ENCODE data around the gene HMGN1. TPM values are rescaled to one million over a fixed set of nuclear protein-coding genes. Genes with fewer than 3 reads are reported as not detected.

Gene HMGN1
- total RNA-seq, 1 experiment from 2014 or later, result 391 TPM

DNA sequence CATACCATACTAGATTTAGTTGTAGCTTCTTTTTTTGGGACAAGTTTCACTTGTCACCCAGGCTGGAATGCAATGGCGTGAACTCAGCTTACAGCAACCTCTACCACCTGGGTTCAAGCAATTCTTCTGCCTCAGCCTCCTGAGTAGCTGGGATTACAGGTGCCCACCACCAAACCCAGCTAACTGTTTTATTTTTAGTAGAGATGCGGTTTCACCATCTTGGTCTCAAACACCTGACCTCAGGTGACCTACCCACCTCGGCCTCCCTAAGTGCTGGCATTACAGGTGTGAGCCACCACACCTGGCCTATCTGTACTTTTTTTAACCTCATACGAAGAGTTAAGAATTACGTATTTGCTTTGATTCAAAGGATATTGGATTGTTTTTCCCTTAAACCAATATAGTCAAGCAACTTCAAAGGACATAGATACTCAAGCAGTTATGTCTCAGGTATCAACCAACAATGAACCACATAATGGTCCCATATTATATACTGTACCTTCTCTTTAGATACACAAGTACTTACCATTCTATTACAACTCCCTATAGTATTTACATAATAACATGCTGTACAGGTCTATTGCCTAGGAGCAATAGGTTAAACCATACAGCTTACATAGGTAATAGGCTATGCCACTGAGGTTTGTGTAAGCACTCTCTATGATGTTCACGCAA, 7.5 kb downstream of the HMGN1 start:
- peaks cover 57% of the 10 kb centered on the region for H3K36me3 Mint-ChIP-seq (ENCODE audit: insufficient read depth, unreplicated experiment)

DNA sequence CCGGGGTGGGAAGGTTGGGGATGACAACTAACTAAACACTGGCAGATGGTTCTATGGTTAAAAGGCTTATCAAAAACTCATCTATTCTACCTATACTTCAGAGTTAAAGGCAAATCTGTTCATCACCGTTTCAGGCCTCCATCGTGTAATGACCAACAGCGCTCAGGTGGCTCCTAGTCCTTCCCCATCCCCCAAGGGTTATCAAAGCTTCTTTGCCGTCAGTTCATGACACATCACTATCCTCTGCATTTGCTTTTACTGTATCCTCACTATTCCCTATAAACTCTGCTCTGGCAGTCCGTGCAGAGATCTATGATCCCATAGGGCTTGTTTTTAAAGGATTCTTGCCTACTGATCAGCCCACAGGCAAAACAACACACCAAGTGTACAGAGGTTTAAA, 8.2 kb downstream of the HMGN1 start:
- H3K27ac Mint-ChIP-seq (ENCODE audit: unreplicated experiment), result no peak overlapping the region
- Histone ChIP-seq H3K4me1 (no peaks in the 10 kb centered on the region; the same call in 1 of the 2 replicates), H3K9me3 (no peaks in the 10 kb centered on the region), H3K4me3 (ENCODE audit: low read depth, low read length) (no peak overlapping the region), H3K36me3 (ENCODE audit: control insufficient read depth, insufficient read depth, low read length) (no peaks in the 10 kb centered on the region; the same call in none of the 2 replicates), H3K27me3 (replicated peaks; ENCODE audit: control insufficient read depth, insufficient read depth, low read length) (no peaks in the 10 kb centered on the region)
- intact Hi-C loops (cut with micrococcal nuclease; ENCODE audit: unreplicated experiment), result no loop called here
- ChIA-PET POLR2A (no interaction called here), CTCF (no interaction called here)
- BruUV-seq (replicated peaks), result no TSS peak
- H3K36me3 Mint-ChIP-seq (ENCODE audit: insufficient read depth, unreplicated experiment), result peaks cover 50% of the 10 kb centered on the region
- peaks cover 8% of the 10 kb centered on the region for H3K4me1 Mint-ChIP-seq (ENCODE audit: low read depth, unreplicated experiment)
- H3K9me3 Mint-ChIP-seq (ENCODE audit: unreplicated experiment), result no peaks in the 10 kb centered on the region
- no peak for DNase-seq
- TF ChIP-seq, protein P1, sequence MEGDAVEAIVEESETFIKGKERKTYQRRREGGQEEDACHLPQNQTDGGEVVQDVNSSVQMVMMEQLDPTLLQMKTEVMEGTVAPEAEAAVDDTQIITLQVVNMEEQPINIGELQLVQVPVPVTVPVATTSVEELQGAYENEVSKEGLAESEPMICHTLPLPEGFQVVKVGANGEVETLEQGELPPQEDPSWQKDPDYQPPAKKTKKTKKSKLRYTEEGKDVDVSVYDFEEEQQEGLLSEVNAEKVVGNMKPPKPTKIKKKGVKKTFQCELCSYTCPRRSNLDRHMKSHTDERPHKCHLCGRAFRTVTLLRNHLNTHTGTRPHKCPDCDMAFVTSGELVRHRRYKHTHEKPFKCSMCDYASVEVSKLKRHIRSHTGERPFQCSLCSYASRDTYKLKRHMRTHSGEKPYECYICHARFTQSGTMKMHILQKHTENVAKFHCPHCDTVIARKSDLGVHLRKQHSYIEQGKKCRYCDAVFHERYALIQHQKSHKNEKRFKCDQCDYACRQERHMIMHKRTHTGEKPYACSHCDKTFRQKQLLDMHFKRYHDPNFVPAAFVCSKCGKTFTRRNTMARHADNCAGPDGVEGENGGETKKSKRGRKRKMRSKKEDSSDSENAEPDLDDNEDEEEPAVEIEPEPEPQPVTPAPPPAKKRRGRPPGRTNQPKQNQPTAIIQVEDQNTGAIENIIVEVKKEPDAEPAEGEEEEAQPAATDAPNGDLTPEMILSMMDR (IDR thresholded peaks at IDR 0.05; ENCODE audit: insufficient read depth in 1 of 2, low read depth in 1 of 2, low read length in 1 of 2, severe bottlenecking in 1 of 2, unreplicated experiment in 1 of 2), result no peak
- H3K4me3 Mint-ChIP-seq (ENCODE audit: unreplicated experiment), result no peak overlapping the region
- no peaks in the 10 kb centered on the region for H3K27me3 Mint-ChIP-seq (ENCODE audit: insufficient read depth, unreplicated experiment)

More for the DNA sequence above, 7.5 kb downstream of the HMGN1 start:
- Histone ChIP-seq H3K36me3 (ENCODE audit: control insufficient read depth, insufficient read depth, low read length) (no peaks in the 10 kb centered on the region; the same call in none of the 2 replicates), H3K9me3 (no peaks in the 10 kb centered on the region), H3K4me3 (ENCODE audit: low read depth, low read length) (no peak overlapping the region), H3K27me3 (replicated peaks; ENCODE audit: control insufficient read depth, insufficient read depth, low read length) (no peaks in the 10 kb centered on the region), H3K4me1 (peaks cover under 1% of the 10 kb centered on the region; the same call in 1 of the 2 replicates)
- Mint-ChIP-seq H3K27ac (ENCODE audit: unreplicated experiment) (no peak overlapping the region), H3K4me1 (ENCODE audit: low read depth, unreplicated experiment) (peaks cover 8% of the 10 kb centered on the region), H3K9me3 (ENCODE audit: unreplicated experiment) (no peaks in the 10 kb centered on the region), H3K27me3 (ENCODE audit: insufficient read depth, unreplicated experiment) (no peaks in the 10 kb centered on the region), H3K4me3 (ENCODE audit: unreplicated experiment) (no peak overlapping the region)
- CTCF ChIA-PET, result no interaction called here
- intact Hi-C loops (cut with micrococcal nuclease; ENCODE audit: unreplicated experiment), result no loop called here
- TF ChIP-seq, protein P1 (IDR thresholded peaks at IDR 0.05; ENCODE audit: insufficient read depth in 1 of 2, low read depth in 1 of 2, low read length in 1 of 2, severe bottlenecking in 1 of 2, unreplicated experiment in 1 of 2), result no peak
- no TSS peak for BruUV-seq (replicated peaks)
- no peak for DNase-seq
- POLR2A ChIA-PET, result no interaction called here

DNA sequence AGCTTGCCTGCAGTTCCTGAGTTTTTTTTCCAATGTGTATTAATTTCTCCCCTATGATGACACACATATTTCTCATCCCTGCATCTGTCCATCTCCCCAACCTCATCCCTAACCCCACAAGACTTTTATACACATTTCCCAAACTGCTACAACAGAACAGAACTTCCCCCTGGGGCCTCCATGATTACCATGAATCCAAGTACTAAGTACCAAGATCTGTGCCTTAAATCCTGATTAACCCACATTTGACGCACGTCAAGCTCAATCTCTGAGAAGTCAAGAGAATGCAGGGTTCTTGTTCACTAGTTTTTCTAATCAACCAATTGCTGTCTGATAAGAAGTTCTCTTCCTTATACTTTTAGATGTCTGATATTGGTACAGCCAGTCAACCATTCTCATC, 9.7 kb downstream of the HMGN1 start:
- intact Hi-C loops (cut with micrococcal nuclease; ENCODE audit: unreplicated experiment), result no loop called here
- BruUV-seq (replicated peaks), result no TSS peak
- TF ChIP-seq, protein P1 (IDR thresholded peaks at IDR 0.05; ENCODE audit: insufficient read depth in 1 of 2, low read depth in 1 of 2, low read length in 1 of 2, severe bottlenecking in 1 of 2, unreplicated experiment in 1 of 2), result no peak

More for the DNA sequence above, 9.7 kb downstream of the HMGN1 start:
- ChIA-PET POLR2A (no interaction called here), CTCF (interaction anchor here (0.6 kb wide), 1 partner anchor 102 kb away, joined by 3 read pairs; no protein-coding TSS in a partner anchor)
- no peaks in the 10 kb centered on the region; the same call in 1 of the 2 replicates for H3K36me3 ChIP-seq (ENCODE audit: control insufficient read depth, insufficient read depth, low read length)
- no peaks in the 10 kb centered on the region for H3K27me3 ChIP-seq (replicated peaks; ENCODE audit: control insufficient read depth, insufficient read depth, low read length)
- no peaks in the 10 kb centered on the region for H3K9me3 ChIP-seq
- Mint-ChIP-seq H3K27me3 (ENCODE audit: insufficient read depth, unreplicated experiment) (no peaks in the 10 kb centered on the region), H3K4me1 (ENCODE audit: low read depth, unreplicated experiment) (no peaks in the 10 kb centered on the region), H3K36me3 (ENCODE audit: insufficient read depth, unreplicated experiment) (peaks cover 36% of the 10 kb centered on the region), H3K9me3 (ENCODE audit: unreplicated experiment) (no peaks in the 10 kb centered on the region), H3K4me3 (ENCODE audit: unreplicated experiment) (no peak overlapping the region), H3K27ac (ENCODE audit: unreplicated experiment) (no peak overlapping the region)
- DNase-seq, result no peak
- H3K4me3 ChIP-seq (ENCODE audit: low read depth, low read length), result no peak overlapping the region
- H3K4me1 ChIP-seq, result no peaks in the 10 kb centered on the region

Measured in Caco-2 (cell line).